Adrenal gland (tissue), 5 donors: Measurements from ENCODE around the gene STX8.

Source experiments
- CTCF ChIP-seq, 6 experiments: fragments of 450-650 bp in 4 of 6; fragments of 200-600 bp in 2 of 6; sonication (generic) in 1 of 6; IDR thresholded peaks; 1 replicate in 5 of 6; 2 replicates in 1 of 6; pipeline versions ENCODE4 v1.5.1 to v1.8.0; 2016 to 2021; ENCODE audit warnings: antibody characterized with exemption in 6 of 6, mild to moderate bottlenecking in 2 of 6, moderate library complexity in 1 of 6
- POLR2A ChIP-seq, 2 donors: fragments of 450-650 bp; IDR thresholded peaks; one replicate each; pipeline ENCODE4 v1.6.1; 2017; ENCODE audit warnings: antibody characterized with exemption in 2 of 2, mild to moderate bottlenecking in 2 of 2, moderate library complexity in 1 of 2
- donor health status: DM: no; HTN: no; CAD: no.

- TF ChIP-seq POLR2A (IDR thresholded peaks at IDR 0.05) (no peak), CTCF (IDR thresholded peaks at IDR 0.05) (no peak)
Measured at GRCh38 chr17:9272501-9273200, 303.0 kb downstream of the STX8 start.
